CD14-positive monocyte (primary cell): Measurements from ENCODE around the gene IL6. TPM values are rescaled to one million over a fixed set of nuclear protein-coding genes. Genes with fewer than 3 reads are reported as not detected.

Source experiments
- DNase-seq, 3 donors: peaks; one replicate each; pipeline ENCODE4 v3.0.0-alpha.2; 2011 to 2022
- H2AFZ ChIP-seq: 2 replicates; pipeline ENCODE4 v1.6.0; 2012; ENCODE audit warnings: mild to moderate bottlenecking, low read depth, low read length, inconsistent platforms; ENCODE audit not compliant: insufficient read depth, poor library complexity, severe bottlenecking
- H3K27ac ChIP-seq, 2 donors: 1 replicate in 1 of 2; 2 replicates in 1 of 2; pipeline ENCODE4 v1.5.1; 2012 to 2013; ENCODE audit warnings: low read length in 2 of 2, control low read depth in 1 of 2, inconsistent platforms in 1 of 2, low read depth in 1 of 2, mild to moderate bottlenecking in 1 of 2
- H3K27me3 ChIP-seq, 2 donors: one replicate each; pipeline versions ENCODE4 v1.6.0 to v1.6.1; 2011 to 2013; ENCODE audit warnings: low read length in 2 of 2; ENCODE audit not compliant: control insufficient read depth in 2 of 2, insufficient read depth in 2 of 2
- H3K36me3 ChIP-seq, 2 donors: replicated peaks in 1 of 2; 1 replicate in 1 of 2; 2 replicates in 1 of 2; pipeline versions ENCODE4 v1.5.1 to v1.6.1; 2012 to 2013; ENCODE audit warnings: low read length in 2 of 2, control low read depth in 1 of 2, inconsistent platforms in 1 of 2, mild to moderate bottlenecking in 1 of 2; ENCODE audit not compliant: insufficient read depth in 2 of 2, control insufficient read depth in 1 of 2
- H3K4me1 ChIP-seq, 2 donors: 1 replicate in 1 of 2; 2 replicates in 1 of 2; pipeline versions ENCODE4 v1.5.1 to v1.6.1; 2012 to 2013; ENCODE audit warnings: low read length in 2 of 2, control low read depth in 1 of 2, inconsistent platforms in 1 of 2, mild to moderate bottlenecking in 1 of 2, moderate library complexity in 1 of 2; ENCODE audit not compliant: insufficient read depth in 2 of 2, control insufficient read depth in 1 of 2
- H3K4me2 ChIP-seq: replicated peaks from 2 replicates; pipeline ENCODE3; 2012; ENCODE audit warnings: low read length, moderate library complexity, mild to moderate bottlenecking; ENCODE audit not compliant: poor library complexity, severe bottlenecking; ENCODE audit errors: extremely low read depth
- H3K4me3 ChIP-seq, 3 experiments: fragments of 200-600 bp in 1 of 3; sonication (generic) in 1 of 3; replicated peaks in 1 of 3; 1 replicate in 2 of 3; 2 replicates in 1 of 3; pipeline ENCODE4 v1.5.1; 2011 to 2013; ENCODE audit warnings: low read length in 3 of 3, mild to moderate bottlenecking in 3 of 3, control low read depth in 2 of 3, low read depth in 2 of 3, inconsistent platforms in 1 of 3, moderate library complexity in 1 of 3
- H3K79me2 ChIP-seq: 2 replicates; pipeline ENCODE4 v1.6.0; 2012; ENCODE audit warnings: mild to moderate bottlenecking, control low read depth, inconsistent platforms, low read length, moderate library complexity; ENCODE audit not compliant: insufficient read depth
- H3K9ac ChIP-seq: 2 replicates; pipeline ENCODE4 v1.6.0; 2017; ENCODE audit warnings: low read length, mild to moderate bottlenecking; ENCODE audit not compliant: insufficient read depth, poor library complexity, severe bottlenecking
- H3K9me3 ChIP-seq, 2 donors: replicated peaks in 1 of 2; 1 replicate in 1 of 2; 2 replicates in 1 of 2; pipeline versions ENCODE4 v1.5.1 to v1.6.1; 2012 to 2013; ENCODE audit warnings: low read length in 2 of 2, control low read depth in 1 of 2; ENCODE audit not compliant: control insufficient read depth in 1 of 2, insufficient read depth in 1 of 2
- H4K20me1 ChIP-seq: 2 replicates; pipeline ENCODE4 v1.6.0; 2012; ENCODE audit warnings: mild to moderate bottlenecking, low read length, control low read depth, moderate library complexity; ENCODE audit not compliant: insufficient read depth
- H3K27ac Mint-ChIP-seq, 7 donors: one replicate each; pipeline ENCODE4 v1.8.0; 2020; ENCODE audit warnings: mild to moderate bottlenecking in 7 of 7, mixed read lengths in 7 of 7, moderate library complexity in 6 of 7, inconsistent platforms in 2 of 7
- H3K27me3 Mint-ChIP-seq, 3 donors: one replicate each; pipeline ENCODE4 v1.8.0; 2021 to 2022; ENCODE audit warnings: low read depth in 3 of 3, mild to moderate bottlenecking in 3 of 3, mixed read lengths in 3 of 3, moderate library complexity in 3 of 3, inconsistent platforms in 1 of 3
- H3K36me3 Mint-ChIP-seq, 2 donors: one replicate each; pipeline ENCODE4 v1.8.0; 2020; ENCODE audit warnings: mixed read lengths in 2 of 2, inconsistent platforms in 1 of 2, mild to moderate bottlenecking in 1 of 2
- H3K4me1 Mint-ChIP-seq: one replicate; pipeline ENCODE4 v1.8.0; 2020; ENCODE audit warnings: mild to moderate bottlenecking, mixed read lengths
- H3K4me3 Mint-ChIP-seq, 2 donors: one replicate each; pipeline ENCODE4 v1.8.0; 2020; ENCODE audit warnings: mild to moderate bottlenecking in 2 of 2, mixed read lengths in 2 of 2, moderate library complexity in 1 of 2
- H3K9me3 Mint-ChIP-seq, 7 donors: one replicate each; pipeline ENCODE4 v1.8.0; 2020 to 2022; ENCODE audit warnings: mixed read lengths in 7 of 7, mild to moderate bottlenecking in 6 of 7, moderate library complexity in 6 of 7, inconsistent platforms in 2 of 7
- WGBS: methylation state at CpG from one replicate; pipeline ENCODE4 v1.1.5; 2013; ENCODE audit warnings: missing lambda C conversion rate; ENCODE audit not compliant: insufficient coverage; 5-methylcytosine and 5-hydroxymethylcytosine counted together
- intact Hi-C, 2 donors: fragments of 100-400 bp; cut with micrococcal nuclease; formaldehyde crosslinking; loops; one replicate each; pipeline versions ENCODE4 v1.15.0 to v1.15.1; 2023
- polyA plus RNA-seq, 3 donors: library from polyadenylated mRNA; depleted of rRNA in 1 of 3; unstranded in 2 of 3; stranded (reverse) in 1 of 3; fragments of 300-500 nt in 2 of 3; fragments of >200 nt in 1 of 3; fragmentation: Illumina TruSeq in 2 of 3; gene quantifications; 1 replicate in 2 of 3; 2 replicates in 1 of 3; pipeline ENCODE4 v1.2.3, GENCODE V29; 2012 to 2021
- TF ChIP-seq, protein P1 (sequence below): fragments of 200-600 bp; IDR thresholded peaks from one replicate; pipeline ENCODE4 v1.8.0; 2022; ENCODE audit warnings: antibody characterized with exemption, mild to moderate bottlenecking

IL6 gene
- polyA plus RNA-seq, 3 donors: 0.28 to 3.5 (median 1.6) TPM

DNA sequence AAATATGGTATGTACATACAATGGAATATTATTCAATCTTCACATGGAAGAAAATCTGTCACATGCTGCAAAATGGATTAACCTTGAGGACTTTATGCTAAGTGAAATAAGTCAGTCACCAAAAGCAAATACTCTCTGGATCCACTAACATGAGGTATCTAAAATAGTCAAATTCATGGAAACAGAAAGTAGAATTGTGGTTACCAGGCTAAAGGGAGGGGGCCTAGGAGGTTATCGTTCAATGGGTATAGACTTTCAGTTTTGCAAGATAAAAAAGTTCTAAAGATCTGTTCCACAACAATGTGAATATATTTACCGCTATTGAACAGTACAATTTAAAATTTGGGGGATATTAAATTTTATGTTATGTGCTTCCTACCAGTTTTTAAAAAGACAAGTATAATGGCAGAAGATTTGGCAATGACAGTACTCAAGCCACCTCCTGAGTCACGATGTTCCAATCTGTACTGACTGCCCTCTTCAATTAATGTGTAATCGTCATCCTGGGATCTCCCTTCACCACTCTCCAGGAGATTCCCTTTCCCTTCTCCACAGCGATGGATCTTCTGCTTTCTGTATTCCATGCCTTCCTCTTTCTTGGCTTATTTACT, 32.3 kb upstream of the IL6 start:
- no peak overlapping the region for H3K27ac Mint-ChIP-seq
- no peaks in the 10 kb centered on the region for H3K79me2 ChIP-seq
- H3K4me3 Mint-ChIP-seq: no peak overlapping the region

DNA sequence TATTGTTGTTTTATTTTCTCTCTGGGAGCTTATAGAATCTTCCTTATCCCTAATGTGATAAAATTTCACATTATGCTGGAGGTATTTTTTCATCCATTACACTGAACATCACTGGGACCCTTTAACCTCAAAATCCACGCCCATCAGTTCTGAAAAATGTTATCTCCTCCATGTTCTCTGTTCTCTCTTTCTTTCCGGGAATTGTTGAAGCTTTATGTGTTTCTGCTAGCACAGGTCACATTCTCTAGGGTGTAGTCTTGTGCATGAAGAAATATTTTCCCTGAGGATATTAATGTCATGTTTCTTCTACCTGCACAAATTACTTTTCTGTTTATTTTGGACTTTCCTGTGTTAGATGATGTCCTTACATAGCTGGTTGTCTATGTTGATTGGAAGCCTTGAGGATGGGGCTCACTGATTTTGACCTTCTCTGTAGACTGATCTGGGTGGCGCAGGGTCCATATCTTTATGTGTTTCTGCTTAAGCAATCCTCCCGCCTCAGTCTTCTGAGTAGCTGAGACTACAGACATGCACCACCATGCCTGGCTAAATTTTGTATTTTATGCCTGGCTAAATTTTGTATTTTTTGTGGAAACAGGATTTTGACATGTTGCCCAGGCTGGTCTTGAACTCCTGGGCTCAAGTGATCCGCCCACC, 31.4 kb upstream of the IL6 start:
- Histone ChIP-seq H3K4me3 (no peak overlapping the region), H2AFZ (no peak overlapping the region), H3K36me3 (no peaks in the 10 kb centered on the region), H3K9me3 (no peaks in the 10 kb centered on the region), H3K9ac (no peak overlapping the region), H3K27me3 (no peaks in the 10 kb centered on the region), H3K27ac (no peak overlapping the region), H3K4me1 (peaks cover 36 to 38% of the 10 kb centered on the region in 2 donors), H4K20me1 (no peaks in the 10 kb centered on the region), H3K4me2 (no peak overlapping the region), H3K79me2 (no peaks in the 10 kb centered on the region)
- H3K27me3 Mint-ChIP-seq: peaks cover 0 to 4% (median 2%) of the 10 kb centered on the region in 3 donors
- DNase-seq: no peak
- intact Hi-C loops: no loop called here
- peaks cover 0 to 3% (median 0%) of the 10 kb centered on the region in 7 donors for H3K9me3 Mint-ChIP-seq
- 89% methylated on average over 2 of the region's 5 CpGs for WGBS
- no peak overlapping the region for H3K27ac Mint-ChIP-seq
- TF ChIP-seq, protein P1, sequence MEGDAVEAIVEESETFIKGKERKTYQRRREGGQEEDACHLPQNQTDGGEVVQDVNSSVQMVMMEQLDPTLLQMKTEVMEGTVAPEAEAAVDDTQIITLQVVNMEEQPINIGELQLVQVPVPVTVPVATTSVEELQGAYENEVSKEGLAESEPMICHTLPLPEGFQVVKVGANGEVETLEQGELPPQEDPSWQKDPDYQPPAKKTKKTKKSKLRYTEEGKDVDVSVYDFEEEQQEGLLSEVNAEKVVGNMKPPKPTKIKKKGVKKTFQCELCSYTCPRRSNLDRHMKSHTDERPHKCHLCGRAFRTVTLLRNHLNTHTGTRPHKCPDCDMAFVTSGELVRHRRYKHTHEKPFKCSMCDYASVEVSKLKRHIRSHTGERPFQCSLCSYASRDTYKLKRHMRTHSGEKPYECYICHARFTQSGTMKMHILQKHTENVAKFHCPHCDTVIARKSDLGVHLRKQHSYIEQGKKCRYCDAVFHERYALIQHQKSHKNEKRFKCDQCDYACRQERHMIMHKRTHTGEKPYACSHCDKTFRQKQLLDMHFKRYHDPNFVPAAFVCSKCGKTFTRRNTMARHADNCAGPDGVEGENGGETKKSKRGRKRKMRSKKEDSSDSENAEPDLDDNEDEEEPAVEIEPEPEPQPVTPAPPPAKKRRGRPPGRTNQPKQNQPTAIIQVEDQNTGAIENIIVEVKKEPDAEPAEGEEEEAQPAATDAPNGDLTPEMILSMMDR: no peak
- H3K36me3 Mint-ChIP-seq: no peaks in the 10 kb centered on the region
- no peak overlapping the region for H3K4me3 Mint-ChIP-seq
- H3K4me1 Mint-ChIP-seq: peaks cover 40% of the 10 kb centered on the region

More for the DNA sequence above, 32.3 kb upstream of the IL6 start:
- H3K36me3 ChIP-seq: no peaks in the 10 kb centered on the region
- TF ChIP-seq, protein P1: no peak
- H3K4me1 Mint-ChIP-seq: peaks cover 31% of the 10 kb centered on the region
- no peaks in the 10 kb centered on the region for H4K20me1 ChIP-seq
- peaks cover 27 to 29% of the 10 kb centered on the region in 2 donors for H3K4me1 ChIP-seq
- H3K4me3 ChIP-seq: no peak overlapping the region
- H3K9me3 ChIP-seq: no peaks in the 10 kb centered on the region
- intact Hi-C loops: no loop called here
- no peak overlapping the region for H3K9ac ChIP-seq
- WGBS: 100% methylated on average over 2 of the region's 5 CpGs
- no peaks in the 10 kb centered on the region for H3K27me3 ChIP-seq
- no peak overlapping the region for H2AFZ ChIP-seq
- peak in 1 of 3 donors; percentile 57 for DNase-seq
- peaks cover 0 to 6% (median 4%) of the 10 kb centered on the region in 3 donors for H3K27me3 Mint-ChIP-seq
- no peak overlapping the region for H3K27ac ChIP-seq
- H3K4me2 ChIP-seq: no peak overlapping the region
- H3K9me3 Mint-ChIP-seq: peaks cover 0 to 3% (median 0%) of the 10 kb centered on the region in 7 donors
- H3K36me3 Mint-ChIP-seq: no peaks in the 10 kb centered on the region
